Fibroblast of upper back skin (primary cell): ENCODE measurements around the gene CNPY4.

Experiments
- DNase-seq: peaks from one replicate; pipeline ENCODE4 v3.0.0-alpha.2; 2013

CNPY4 gene

DNA sequence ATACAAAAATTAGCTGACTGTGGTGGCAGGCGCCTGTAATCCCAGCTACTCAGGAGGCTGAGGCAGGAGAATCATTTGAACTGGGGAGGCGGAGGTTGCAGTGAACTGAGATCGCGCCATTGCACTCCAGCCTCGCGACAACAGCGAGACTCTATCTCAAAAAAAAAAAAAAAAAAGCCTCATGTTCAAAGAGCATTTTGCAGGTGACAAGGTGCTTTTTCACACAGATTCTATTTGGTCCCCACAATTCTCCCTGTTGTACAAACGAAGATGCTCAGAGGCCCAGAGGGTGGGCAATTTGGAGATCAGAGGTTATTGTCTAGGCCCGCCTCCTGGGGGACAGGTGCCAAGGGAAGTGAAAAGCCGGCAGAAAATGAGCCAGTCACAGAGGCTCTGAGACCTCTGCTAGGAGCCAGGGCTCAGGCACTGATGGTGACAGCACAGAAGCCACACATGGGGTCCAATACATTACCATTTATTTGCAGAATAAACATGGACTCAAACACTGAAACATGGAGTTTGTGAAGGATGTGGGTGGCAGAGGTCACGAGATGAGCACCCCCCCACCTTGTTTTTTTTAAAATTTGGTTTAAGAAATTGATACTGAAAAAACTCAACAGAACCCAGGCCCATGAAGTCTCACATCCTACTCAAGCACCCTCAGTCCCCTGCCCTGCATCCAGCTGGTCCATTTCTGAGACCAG, 49.9 kb downstream of the CNPY4 start:
- DNase-seq, result no peak

DNA sequence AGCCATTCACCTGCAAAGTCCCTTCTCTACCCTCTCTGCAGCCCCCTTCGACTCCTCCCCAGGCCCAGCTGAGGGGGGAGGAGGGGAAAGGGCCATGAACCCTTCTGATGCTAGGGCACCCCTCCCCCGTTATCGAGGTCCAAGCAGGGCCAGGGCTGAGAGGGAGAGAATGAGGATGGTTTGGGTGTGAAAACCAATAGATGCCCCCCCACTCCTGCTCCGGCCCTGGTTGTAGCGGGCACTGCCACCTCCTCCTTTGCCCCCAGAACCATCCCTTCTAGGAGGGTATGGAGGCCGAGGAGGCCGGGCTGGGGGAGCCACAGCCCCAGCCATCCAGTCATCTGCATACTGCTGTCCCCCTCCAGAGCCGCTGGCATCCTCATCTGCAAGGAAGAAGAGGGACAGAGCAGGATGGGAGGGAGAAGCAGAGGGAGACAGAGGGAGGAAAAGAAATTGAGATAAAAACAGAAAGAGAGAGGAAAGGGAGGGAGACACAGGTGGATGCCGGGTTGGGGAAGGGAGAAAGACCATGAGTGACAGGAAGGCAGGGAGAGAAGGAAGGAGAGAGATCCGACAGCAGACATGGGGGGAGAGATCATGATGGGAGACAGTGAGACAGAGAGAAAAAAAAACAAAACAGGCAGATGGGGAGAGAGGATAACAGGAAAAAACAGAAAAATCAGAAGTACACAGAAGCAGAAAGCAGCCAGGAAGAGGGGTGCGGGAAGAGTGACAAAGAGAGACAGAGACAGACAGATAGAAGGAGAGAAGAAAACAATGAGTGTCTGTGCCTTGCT, 50.9 kb downstream of the CNPY4 start:
- no peak for DNase-seq

DNA sequence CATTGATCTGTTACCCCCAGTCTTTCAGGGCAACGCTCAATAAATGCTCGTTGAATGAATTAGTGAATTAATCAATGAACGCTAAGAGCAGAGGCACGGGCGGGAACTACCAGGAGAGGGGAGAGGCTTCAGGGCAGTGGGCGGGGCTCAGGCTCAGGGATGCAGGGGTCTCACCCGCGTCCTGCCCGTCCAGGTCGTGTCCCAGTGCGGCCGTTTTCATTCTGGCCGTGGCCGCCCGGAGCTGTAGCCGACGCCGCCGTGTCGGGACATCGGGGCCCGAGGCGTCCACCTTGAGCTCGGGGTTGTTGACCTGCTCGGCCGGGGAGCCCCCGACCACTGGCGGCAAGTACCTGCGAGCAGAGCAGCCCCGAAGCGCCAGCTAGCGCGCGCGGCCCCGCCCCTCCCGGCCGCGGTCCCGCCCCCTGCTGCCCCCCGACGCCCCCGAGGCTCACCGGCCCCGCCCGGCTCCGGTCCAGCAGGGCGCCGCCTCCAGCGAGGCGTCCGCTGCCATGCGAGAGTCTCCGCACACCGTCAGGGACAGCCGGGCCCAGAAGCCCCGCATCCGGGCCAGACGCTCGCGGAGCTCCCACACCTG, 51.8 kb downstream of the CNPY4 start:
- DNase-seq, result no peak

DNA sequence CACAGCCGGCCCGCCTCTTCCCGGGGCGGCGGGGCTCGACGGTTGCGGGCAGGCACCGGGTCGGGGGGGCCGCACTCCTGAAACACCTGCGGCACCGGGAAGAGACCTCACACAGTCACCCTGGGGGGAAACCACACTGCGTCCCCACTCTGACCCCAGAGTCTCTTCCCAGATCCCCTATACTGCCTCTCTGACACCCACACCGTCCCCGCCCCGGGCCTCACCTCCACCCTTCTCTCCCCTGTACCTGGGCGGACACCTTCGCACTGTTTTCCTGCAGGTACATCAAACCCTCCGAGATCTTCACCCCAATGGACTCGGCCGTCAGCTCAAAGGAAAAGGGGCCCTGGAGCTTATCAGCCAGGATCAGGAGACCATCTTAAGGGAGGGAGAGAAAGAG, 52.4 kb downstream of the CNPY4 start:
- no peak for DNase-seq

DNA sequence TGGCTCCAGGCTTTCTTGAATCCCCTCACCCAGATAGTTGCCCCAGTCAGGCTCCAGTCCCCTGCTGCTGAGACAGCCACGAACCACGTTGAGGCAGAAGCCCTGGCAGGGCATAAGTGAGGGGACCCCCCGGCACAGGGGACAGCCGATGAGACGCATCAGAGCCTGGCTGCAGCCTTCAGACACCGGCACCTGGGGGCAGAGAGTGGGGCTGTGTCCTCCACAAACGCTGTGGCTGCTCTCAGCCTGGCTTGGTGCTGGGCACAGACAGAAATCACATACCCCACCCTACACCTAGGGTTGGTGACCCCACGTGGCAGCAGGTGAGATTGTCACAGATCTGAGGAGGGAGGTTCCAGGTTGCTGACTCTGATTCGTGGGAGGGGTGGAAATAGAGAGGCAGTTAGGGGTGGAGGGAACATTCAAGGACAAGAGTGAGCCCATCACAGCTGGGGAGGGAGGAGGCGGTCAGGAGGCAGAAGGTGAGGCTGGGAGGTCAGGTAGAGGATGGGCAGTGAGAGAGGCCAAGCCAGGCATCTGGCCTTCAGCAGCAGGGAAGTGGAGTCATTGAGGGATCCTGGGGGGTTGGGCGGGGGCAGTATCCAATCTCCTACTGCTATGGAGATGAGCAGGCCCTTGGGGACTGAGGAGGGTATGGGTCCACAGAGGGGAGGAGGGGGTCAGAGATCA, 54.5 kb downstream of the CNPY4 start:
- no peak for DNase-seq

DNA sequence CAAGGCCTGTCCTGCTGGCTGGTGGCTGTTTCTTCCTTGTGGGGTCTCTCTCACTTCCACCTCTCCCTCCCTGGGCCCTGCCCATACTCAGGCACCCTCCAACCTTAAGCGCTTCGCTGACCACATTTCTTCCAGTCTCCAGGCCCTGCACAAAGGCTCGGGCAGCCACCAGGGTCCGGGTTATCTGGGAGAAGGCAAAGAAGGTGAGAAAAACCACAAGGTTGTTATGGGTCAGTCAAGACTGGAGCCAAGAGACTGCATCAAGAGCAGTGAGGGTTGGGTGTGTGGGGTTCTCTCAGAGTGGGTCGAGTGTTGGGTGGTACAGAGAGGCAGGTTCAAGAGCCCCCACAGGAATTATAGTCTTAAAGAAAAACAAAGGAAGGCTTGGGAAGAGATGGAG, 55.1 kb downstream of the CNPY4 start:
- DNase-seq, result no peak
